A549 (cell line): Measurements from ENCODE around the gene OSR1. TPM values are rescaled to one million over a fixed set of nuclear protein-coding genes. Genes with fewer than 3 reads are reported as not detected.

Experiments
- ATAC-seq, 2 experiments: fragments of 200-7000 bp in 1 of 2; fragments of >200 bp in 1 of 2; cut with Nextera tagmentation in 1 of 2; cut with Tn5 transposase in 1 of 2; 3 replicates each; pipeline versions ENCODE4 v1.8.0 to v1.9.1; 2018 to 2020; ENCODE audit warnings: mild to moderate bottlenecking in 1 of 2, moderate library complexity in 1 of 2
- CTCF ChIA-PET: fragments of 300-600 bp; sonication (Branson Sonifier 250); formaldehyde crosslinking; extraction: SDS; loops from one replicate; lab custom pipeline; 2021; ENCODE audit warnings: antibody characterized with exemption, inconsistent platforms; lab: Yijun Ruan, JAX
- POLR2A ChIA-PET: fragments of 350-600 bp; formaldehyde crosslinking; extraction: SDS; loops from one replicate; lab custom pipeline; 2021; ENCODE audit warnings: antibody characterized with exemption, inconsistent platforms; lab: Yijun Ruan, JAX
- DNase-seq, 2 experiments: peaks; one replicate each; pipeline versions ENCODE4 v3.0.0 to v3.0.0-alpha.2; 2011 to 2016; ENCODE audit warnings: low read depth in 1 of 2, low spot score in 1 of 2
- FAIRE-seq: peaks from 2 replicates; lab custom pipeline; 2011; peaks lifted over from hg19 to GRCh38; lab: Jason Lieb, UNC
- H3K27ac ChIP-seq, 2 experiments: fragments of >200 bp; sonication (Bioruptor Twin); formaldehyde crosslinking; 3 replicates each; pipeline ENCODE4 v1.5.1; 2016 to 2017
- H3K4me1 ChIP-seq: fragments of >200 bp; sonication (Bioruptor Twin); formaldehyde crosslinking; 3 replicates; pipeline ENCODE4 v1.6.1; 2016
- H3K4me2 ChIP-seq: fragments of >200 bp; sonication (Bioruptor Twin); formaldehyde crosslinking; 3 replicates; pipeline ENCODE4 v1.6.1; 2016
- H3K4me3 ChIP-seq: fragments of >200 bp; sonication (Bioruptor Twin); formaldehyde crosslinking; 3 replicates; pipeline ENCODE4 v1.5.1; 2016
- H3K9me3 ChIP-seq: fragments of >200 bp; sonication (Bioruptor Twin); formaldehyde crosslinking; 3 replicates; pipeline ENCODE4 v1.6.1; 2016
- CHD2 ChIP-seq: fragments of 150-350 bp; IDR thresholded peaks from 2 replicates; pipeline ENCODE4 v1.6.1; 2014; ENCODE audit warnings: low read length; ENCODE audit not compliant: partially characterized antibody
- EHF ChIP-seq: fragments of 250-450 bp; sonication (Bioruptor Pico); IDR thresholded peaks from 2 replicates; pipeline ENCODE4 v1.5.0; 2020; ENCODE audit warnings: mild to moderate bottlenecking
- EHMT2 ChIP-seq: fragments of 200-600 bp; sonication (generic); IDR thresholded peaks from 2 replicates; pipeline ENCODE4 v1.6.1; 2016; ENCODE audit warnings: antibody characterized with exemption, low read depth, mild to moderate bottlenecking, moderate library complexity
- HES2 ChIP-seq: fragments of >200 bp; sonication (Bioruptor Twin); formaldehyde crosslinking; IDR thresholded peaks from 2 replicates; pipeline ENCODE4 v1.6.1; 2016
- HEYL ChIP-seq: fragments of 250-450 bp; sonication (Bioruptor Pico); IDR thresholded peaks from 2 replicates; pipeline ENCODE4 v1.8.0; 2021; ENCODE audit warnings: mild to moderate bottlenecking, moderate library complexity
- MAFK ChIP-seq: fragments of 450-650 bp; IDR thresholded peaks from 2 replicates; pipeline ENCODE4 v1.6.1; 2014; ENCODE audit not compliant: partially characterized antibody
- NPAS2 ChIP-seq: fragments of 250-450 bp; sonication (Bioruptor Pico); IDR thresholded peaks from 2 replicates; pipeline ENCODE4 v1.8.0; 2022; ENCODE audit warnings: mild to moderate bottlenecking, moderate library complexity, borderline replicate concordance
- PBX3 ChIP-seq: IDR thresholded peaks from 2 replicates; pipeline ENCODE4 v1.6.1; 2012
- RAD21 ChIP-seq, 2 experiments: fragments of >200 bp in 1 of 2; sonication (Bioruptor Twin) in 1 of 2; formaldehyde crosslinking in 1 of 2; IDR thresholded peaks in 1 of 2; conservative IDR thresholded peaks in 1 of 2; 2 replicates in 1 of 2; 3 replicates in 1 of 2; pipeline ENCODE4 v1.6.1; 2012 to 2018; ENCODE audit warnings: inconsistent platforms in 1 of 2
- RARB ChIP-seq: fragments of 250-450 bp; sonication (Bioruptor Pico); IDR thresholded peaks from 2 replicates; pipeline ENCODE4 v1.8.0; 2021; ENCODE audit warnings: mild to moderate bottlenecking, moderate library complexity
- TP53 ChIP-seq: fragments of 250-450 bp; sonication (Bioruptor Pico); IDR thresholded peaks from 2 replicates; pipeline ENCODE4 v1.5.0; 2021; ENCODE audit warnings: mild to moderate bottlenecking, moderate library complexity
- ZNF302 ChIP-seq: fragments of 250-450 bp; sonication (Bioruptor Pico); IDR thresholded peaks from 2 replicates; pipeline ENCODE4 v1.9.0; 2021; ENCODE audit warnings: inconsistent platforms, mild to moderate bottlenecking, moderate library complexity
- ZSCAN20 ChIP-seq: fragments of 250-450 bp; sonication (Bioruptor Pico); IDR thresholded peaks from 2 replicates; pipeline ENCODE4 v1.8.0; 2022; ENCODE audit warnings: mild to moderate bottlenecking, moderate library complexity
- WGBS: methylation state at CpG from one replicate; pipeline ENCODE4 v1.1.6; 2017; ENCODE audit errors: missing lambda C conversion rate; 5-methylcytosine and 5-hydroxymethylcytosine counted together
- polyA plus RNA-seq, 4 experiments: library from polyadenylated mRNA; depleted of rRNA in 3 of 4; stranded (reverse); fragments of >200 nt; fragmentation: RNase III in 1 of 4; extraction: RNeasy Plus Mini Kit Qiagen cat#74134 plus additional on column Dnase treatment in 1 of 4; gene quantifications; 2 replicates in 3 of 4; 3 replicates in 1 of 4; pipeline ENCODE4 v1.2.3, GENCODE V29; 2011 to 2017
- TF ChIP-seq, protein P1 (sequence below): fragments of 450-650 bp; IDR thresholded peaks from 2 replicates; pipeline ENCODE4 v1.6.1; 2014; ENCODE audit warnings: antibody characterized with exemption
- TF ChIP-seq, protein P2 (sequence below): fragments of 150-350 bp; IDR thresholded peaks from 2 replicates; pipeline ENCODE4 v1.6.1; 2014; ENCODE audit warnings: low read depth, mild to moderate bottlenecking, low read length
- TF ChIP-seq, protein P3 (sequence below): IDR thresholded peaks from 2 replicates; pipeline ENCODE4 v1.6.1; 2012; ENCODE audit warnings: low read depth, borderline replicate concordance

OSR1 gene
- polyA plus RNA-seq, 2 of the 4 experiments (the other 2 are of a cell fraction): 1.8 to 4.4 TPM

DNA sequence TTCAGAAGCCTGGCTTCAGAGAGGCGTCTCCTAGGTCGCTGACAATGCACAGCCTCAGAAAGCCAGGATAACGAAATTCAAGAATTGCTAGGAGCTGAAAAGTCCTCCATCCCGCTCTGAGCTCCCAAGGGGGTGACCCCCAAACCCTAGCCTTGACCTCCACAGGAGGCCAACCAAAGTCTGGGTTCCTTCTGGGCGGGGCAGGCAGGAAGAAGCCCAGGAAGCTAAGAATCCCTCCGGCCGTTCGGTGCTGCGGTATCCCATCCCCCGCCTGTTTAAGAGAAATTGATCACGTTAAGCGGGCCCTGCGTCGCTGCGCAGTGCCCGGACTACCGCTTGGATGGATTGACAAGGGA lies 2.5 kb upstream of the OSR1 start:
- no peak overlapping the region for H3K4me3 ChIP-seq
- no peak overlapping the region for H3K27ac ChIP-seq
- H3K4me2 ChIP-seq: no peak overlapping the region
- CTCF ChIA-PET: interaction anchor here (0.7 to 8.1 kb wide), 12 partner anchors 8 to 974 kb away, joined by 3 to 77 read pairs (median 6); no protein-coding TSS in a partner anchor
- peaks cover 13% of the 10 kb centered on the region for H3K4me1 ChIP-seq
- no peak for DNase-seq
- no peaks in the 10 kb centered on the region for H3K9me3 ChIP-seq
- no peak for TF ChIP-seq PBX3
- TF ChIP-seq, protein P1, sequence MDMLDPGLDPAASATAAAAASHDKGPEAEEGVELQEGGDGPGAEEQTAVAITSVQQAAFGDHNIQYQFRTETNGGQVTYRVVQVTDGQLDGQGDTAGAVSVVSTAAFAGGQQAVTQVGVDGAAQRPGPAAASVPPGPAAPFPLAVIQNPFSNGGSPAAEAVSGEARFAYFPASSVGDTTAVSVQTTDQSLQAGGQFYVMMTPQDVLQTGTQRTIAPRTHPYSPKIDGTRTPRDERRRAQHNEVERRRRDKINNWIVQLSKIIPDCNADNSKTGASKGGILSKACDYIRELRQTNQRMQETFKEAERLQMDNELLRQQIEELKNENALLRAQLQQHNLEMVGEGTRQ: no peak
- TF ChIP-seq, all 56 proteins: peak for 0
- ATAC-seq (no peak), FAIRE-seq (no peak)
- 96% methylated on average over 17 of the region's 17 CpGs for WGBS
- POLR2A ChIA-PET: no interaction called here

- FAIRE-seq (no peak), ATAC-seq (no peak), DNase-seq (no peak)
- H3K4me1 ChIP-seq: peaks cover 13% of the 10 kb centered on the region
- no peaks in the 10 kb centered on the region for H3K9me3 ChIP-seq
- ChIA-PET POLR2A (no interaction called here), CTCF (interaction anchor here (0.7 to 8.1 kb wide), 16 partner anchors 8 to 974 kb away, joined by 3 to 77 read pairs (median 4); no protein-coding TSS in a partner anchor)
- H3K27ac ChIP-seq: no peak overlapping the region
- H3K4me3 ChIP-seq: no peak overlapping the region
- no peak overlapping the region for H3K4me2 ChIP-seq
- TF ChIP-seq MAFK (no peak), CHD2 (no peak), TP53 (CRISPR knock-in tag) (no peak), PBX3 (no peak), ZSCAN20 (CRISPR knock-in tag) (no peak), RARB (CRISPR knock-in tag) (no peak), NPAS2 (CRISPR knock-in tag) (no peak), ZNF302 (CRISPR knock-in tag) (no peak), HES2 (no peak), RAD21 (conservative IDR thresholded peaks at IDR 0.05 in 1 of 2, IDR thresholded peaks at IDR 0.05 in 1 of 2) (no peak), EHF (CRISPR knock-in tag) (no peak), EHMT2 (no peak), HEYL (CRISPR knock-in tag) (no peak)
- TF ChIP-seq, protein P2, sequence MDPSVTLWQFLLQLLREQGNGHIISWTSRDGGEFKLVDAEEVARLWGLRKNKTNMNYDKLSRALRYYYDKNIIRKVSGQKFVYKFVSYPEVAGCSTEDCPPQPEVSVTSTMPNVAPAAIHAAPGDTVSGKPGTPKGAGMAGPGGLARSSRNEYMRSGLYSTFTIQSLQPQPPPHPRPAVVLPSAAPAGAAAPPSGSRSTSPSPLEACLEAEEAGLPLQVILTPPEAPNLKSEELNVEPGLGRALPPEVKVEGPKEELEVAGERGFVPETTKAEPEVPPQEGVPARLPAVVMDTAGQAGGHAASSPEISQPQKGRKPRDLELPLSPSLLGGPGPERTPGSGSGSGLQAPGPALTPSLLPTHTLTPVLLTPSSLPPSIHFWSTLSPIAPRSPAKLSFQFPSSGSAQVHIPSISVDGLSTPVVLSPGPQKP: no peak
- TF ChIP-seq, protein P3, sequence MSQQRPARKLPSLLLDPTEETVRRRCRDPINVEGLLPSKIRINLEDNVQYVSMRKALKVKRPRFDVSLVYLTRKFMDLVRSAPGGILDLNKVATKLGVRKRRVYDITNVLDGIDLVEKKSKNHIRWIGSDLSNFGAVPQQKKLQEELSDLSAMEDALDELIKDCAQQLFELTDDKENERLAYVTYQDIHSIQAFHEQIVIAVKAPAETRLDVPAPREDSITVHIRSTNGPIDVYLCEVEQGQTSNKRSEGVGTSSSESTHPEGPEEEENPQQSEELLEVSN: no peak
- WGBS: 93% methylated on average over 4 of the region's 4 CpGs
Observed at GRCh38 chr2:19360266-19360965, 2.0 kb upstream of the OSR1 start.
